Fibroblast of villous mesenchyme (primary cell): ENCODE data around the gene MYO1D. TPM values are rescaled to one million over a fixed set of nuclear protein-coding genes. Genes with fewer than 3 reads are reported as not detected.

Experiments used
- DNase-seq: peaks from one replicate; pipeline ENCODE4 v3.0.0-alpha.2; 2010; ENCODE audit warnings: low read depth
- H3K4me3 ChIP-seq: 2 replicates; pipeline ENCODE4 v1.5.1; 2011; ENCODE audit warnings: low read depth, mild to moderate bottlenecking, low read length
- CTCF ChIP-seq: IDR thresholded peaks from 2 replicates; pipeline ENCODE4 v1.5.1; 2012; ENCODE audit warnings: low read depth, mild to moderate bottlenecking, low read length; ENCODE audit not compliant: insufficient read depth
- total RNA-seq: library from RNA; depleted of rRNA; stranded (reverse); fragments of >200 nt; gene quantifications from 2 replicates; pipeline ENCODE4 v1.2.3, GENCODE V29; 2012

Gene MYO1D
- total RNA-seq, 1 donor, result 19.0 TPM

- no peak for DNase-seq
Observed at GRCh38 chr17:32628271-32629044, 248.5 kb downstream of the MYO1D start.

GRCh38 chr17:32627239-32627996 is 249.5 kb downstream of the MYO1D start:
- DNase-seq, result no peak
- TF ChIP-seq CTCF, result no peak
- H3K4me3 ChIP-seq, result no peak overlapping the region

More at GRCh38 chr17:32628271-32629044, 248.5 kb downstream of the MYO1D start:
- no peak for TF ChIP-seq CTCF
- no peak overlapping the region for H3K4me3 ChIP-seq

- no peak for DNase-seq
- H3K4me3 ChIP-seq, result no peak overlapping the region
- no peak for TF ChIP-seq CTCF
Observed at GRCh38 chr17:32626379-32626791, 250.5 kb downstream of the MYO1D start.

- no peak for DNase-seq
- H3K4me3 ChIP-seq, result no peak overlapping the region
- TF ChIP-seq CTCF, result no peak
Observed at GRCh38 chr17:32625971-32626370, 251.0 kb downstream of the MYO1D start.

- no peak overlapping the region for H3K4me3 ChIP-seq
- DNase-seq, result no peak
- no peak for TF ChIP-seq CTCF
Observed at GRCh38 chr17:32623196-32623595, 253.7 kb downstream of the MYO1D start.

GRCh38 chr17:32622540-32622939 is 254.4 kb downstream of the MYO1D start:
- no peak for DNase-seq
- H3K4me3 ChIP-seq, result no peak overlapping the region
- no peak for TF ChIP-seq CTCF
